Ectodermal cell (in vitro differentiated cells): ENCODE measurements around the gene MAN1A1.

Source experiments
- H3K27ac ChIP-seq: 2 replicates; pipeline ENCODE4 v1.7.0; 2013; ENCODE audit warnings: mild to moderate bottlenecking, low read depth, low read length; ENCODE audit not compliant: insufficient read depth, poor library complexity, severe bottlenecking
- H3K27me3 ChIP-seq: 2 replicates; pipeline ENCODE4 v1.7.0; 2013; ENCODE audit warnings: mild to moderate bottlenecking, low read length; ENCODE audit not compliant: insufficient read depth, control insufficient read depth, poor library complexity, severe bottlenecking
- H3K36me3 ChIP-seq: one replicate; pipeline ENCODE4 v1.7.0; 2013; ENCODE audit warnings: low read length; ENCODE audit not compliant: control insufficient read depth, insufficient read depth
- H3K4me1 ChIP-seq: one replicate; pipeline ENCODE4 v1.7.0; 2013; ENCODE audit warnings: low read length; ENCODE audit not compliant: control insufficient read depth, insufficient read depth
- H3K4me3 ChIP-seq: 2 replicates; pipeline ENCODE4 v1.7.0; 2013; ENCODE audit warnings: low read depth, low read length, control low read depth; ENCODE audit not compliant: insufficient read depth
- H3K9me3 ChIP-seq: 2 replicates; pipeline ENCODE4 v1.7.0; 2013; ENCODE audit warnings: mild to moderate bottlenecking, low read length, moderate library complexity; ENCODE audit not compliant: control insufficient read depth
- WGBS, 2 experiments: methylation state at CpG; one replicate each; pipeline ENCODE4 v1.1.7; 2013; ENCODE audit warnings: missing lambda C conversion rate in 2 of 2; 5-methylcytosine and 5-hydroxymethylcytosine counted together

MAN1A1 gene

GRCh38 chr6:119328254-119328653, 21.3 kb downstream of the MAN1A1 start:
- Histone ChIP-seq H3K27me3 (no peaks in the 10 kb centered on the region), H3K9me3 (no peaks in the 10 kb centered on the region), H3K4me1 (no peaks in the 10 kb centered on the region), H3K27ac (no peak overlapping the region), H3K36me3 (no peaks in the 10 kb centered on the region), H3K4me3 (no peak overlapping the region)
- 92 to 95% methylated on average over 2 of the region's 2 CpGs for WGBS, 2 experiments

- no peak overlapping the region for H3K4me3 ChIP-seq
- WGBS, 2 experiments = 98% methylated on average over 2 of the region's 2 CpGs
- no peaks in the 10 kb centered on the region for H3K27me3 ChIP-seq
- H3K9me3 ChIP-seq = no peaks in the 10 kb centered on the region
- H3K4me1 ChIP-seq = no peaks in the 10 kb centered on the region
- H3K27ac ChIP-seq = no peak overlapping the region
- H3K36me3 ChIP-seq = no peaks in the 10 kb centered on the region
These were observed 21.8 kb downstream of the MAN1A1 start for GRCh38 chr6:119327810-119328209.

- H3K4me1 ChIP-seq = no peaks in the 10 kb centered on the region
- WGBS, 2 experiments = 87 to 93% methylated on average over 9 to 10 of the region's 10 CpGs
- no peaks in the 10 kb centered on the region for H3K9me3 ChIP-seq
- H3K4me3 ChIP-seq = no peak overlapping the region
- H3K36me3 ChIP-seq = no peaks in the 10 kb centered on the region
- no peak overlapping the region for H3K27ac ChIP-seq
- no peaks in the 10 kb centered on the region for H3K27me3 ChIP-seq
These were observed 23.1 kb downstream of the MAN1A1 start for GRCh38 chr6:119326291-119327005.

GRCh38 chr6:119325559-119326265, 23.8 kb downstream of the MAN1A1 start:
- Histone ChIP-seq H3K9me3 (no peaks in the 10 kb centered on the region), H3K4me3 (no peak overlapping the region), H3K36me3 (no peaks in the 10 kb centered on the region), H3K27ac (no peak overlapping the region), H3K27me3 (no peaks in the 10 kb centered on the region), H3K4me1 (no peaks in the 10 kb centered on the region)
- 88 to 89% methylated on average over 10 to 11 of the region's 11 CpGs for WGBS, 2 experiments

- Histone ChIP-seq H3K27me3 (no peaks in the 10 kb centered on the region), H3K4me1 (no peaks in the 10 kb centered on the region), H3K4me3 (no peak overlapping the region), H3K9me3 (no peaks in the 10 kb centered on the region), H3K27ac (no peak overlapping the region), H3K36me3 (no peaks in the 10 kb centered on the region)
- 79 to 90% methylated on average over 2 of the region's 2 CpGs for WGBS, 2 experiments
These were observed 24.8 kb downstream of the MAN1A1 start for GRCh38 chr6:119324718-119325117.

- no peaks in the 10 kb centered on the region for H3K4me1 ChIP-seq
- no peaks in the 10 kb centered on the region for H3K36me3 ChIP-seq
- H3K9me3 ChIP-seq = no peaks in the 10 kb centered on the region
- no peaks in the 10 kb centered on the region for H3K27me3 ChIP-seq
- no peak overlapping the region for H3K4me3 ChIP-seq
- 95% methylated on average over 1 of the region's 1 CpG; no CpG with 5 or more reads in 1 of the 2 experiments for WGBS, 2 experiments
- H3K27ac ChIP-seq = no peak overlapping the region
These were observed 25.6 kb downstream of the MAN1A1 start for GRCh38 chr6:119323931-119324330.

GRCh38 chr6:119323478-119323877, 26.1 kb downstream of the MAN1A1 start:
- Histone ChIP-seq H3K9me3 (no peaks in the 10 kb centered on the region), H3K27me3 (no peaks in the 10 kb centered on the region), H3K4me3 (no peak overlapping the region), H3K36me3 (no peaks in the 10 kb centered on the region), H3K27ac (no peak overlapping the region), H3K4me1 (no peaks in the 10 kb centered on the region)
- 90% methylated on average over 2 of the region's 2 CpGs; no CpG with 5 or more reads in 1 of the 2 experiments for WGBS, 2 experiments

GRCh38 chr6:119322715-119323350, 26.7 kb downstream of the MAN1A1 start:
- Histone ChIP-seq H3K27me3 (no peaks in the 10 kb centered on the region), H3K9me3 (no peaks in the 10 kb centered on the region), H3K36me3 (no peaks in the 10 kb centered on the region), H3K4me3 (no peak overlapping the region), H3K4me1 (no peaks in the 10 kb centered on the region), H3K27ac (no peak overlapping the region)
- 94 to 97% methylated on average over 4 to 5 of the region's 5 CpGs for WGBS, 2 experiments

GRCh38 chr6:119322034-119322433, 27.5 kb downstream of the MAN1A1 start:
- H3K4me1 ChIP-seq = no peaks in the 10 kb centered on the region
- 92 to 98% methylated on average over 2 of the region's 2 CpGs for WGBS, 2 experiments
- no peaks in the 10 kb centered on the region for H3K9me3 ChIP-seq
- H3K36me3 ChIP-seq = no peaks in the 10 kb centered on the region
- no peak overlapping the region for H3K4me3 ChIP-seq
- H3K27me3 ChIP-seq = no peaks in the 10 kb centered on the region
- no peak overlapping the region for H3K27ac ChIP-seq

GRCh38 chr6:119319694-119320093, 29.9 kb downstream of the MAN1A1 start:
- WGBS, 2 experiments = 87 to 94% methylated on average over 2 of the region's 2 CpGs

More at GRCh38 chr6:119319694-119320093, 29.9 kb downstream of the MAN1A1 start:
- H3K9me3 ChIP-seq = no peaks in the 10 kb centered on the region
- no peak overlapping the region for H3K4me3 ChIP-seq
- no peak overlapping the region for H3K27ac ChIP-seq
- H3K36me3 ChIP-seq = no peaks in the 10 kb centered on the region
- H3K4me1 ChIP-seq = no peaks in the 10 kb centered on the region
- no peaks in the 10 kb centered on the region for H3K27me3 ChIP-seq
